Mesenchymal stem cell (in vitro differentiated cells and primary cell): ENCODE results near the gene NKAIN2.

Experiments used
- DNase-seq: peaks from one replicate; pipeline ENCODE4 v3.0.0-alpha.2; 2013
- H2AFZ ChIP-seq: one replicate; pipeline ENCODE4 v1.6.1; 2013; ENCODE audit warnings: low read depth, mild to moderate bottlenecking, control low read depth, inconsistent platforms, low read length, moderate library complexity
- H2AK5ac ChIP-seq: 2 replicates; pipeline ENCODE4 v1.6.1; 2013; ENCODE audit warnings: low read length, moderate library complexity, mild to moderate bottlenecking, inconsistent platforms; ENCODE audit not compliant: severe bottlenecking
- H2BK120ac ChIP-seq: one replicate; pipeline ENCODE4 v1.6.1; 2013; ENCODE audit warnings: low read depth, mild to moderate bottlenecking, inconsistent platforms, low read length, moderate library complexity
- H2BK12ac ChIP-seq, 2 experiments: one replicate each; pipeline ENCODE4 v1.6.1; 2013; ENCODE audit warnings: inconsistent platforms in 2 of 2, low read length in 2 of 2, mild to moderate bottlenecking in 2 of 2, moderate library complexity in 2 of 2, control low read depth in 1 of 2
- H2BK15ac ChIP-seq: one replicate; pipeline ENCODE4 v1.6.1; 2013; ENCODE audit warnings: mild to moderate bottlenecking, low read depth, inconsistent platforms; ENCODE audit not compliant: poor library complexity, severe bottlenecking
- H2BK5ac ChIP-seq: 2 replicates; pipeline ENCODE4 v1.6.1; 2013; ENCODE audit warnings: low read depth, mild to moderate bottlenecking, low read length, control low read depth, inconsistent platforms; ENCODE audit not compliant: poor library complexity, severe bottlenecking
- H3K14ac ChIP-seq, 2 experiments: one replicate each; pipeline ENCODE4 v1.6.1; 2013; ENCODE audit warnings: inconsistent platforms in 2 of 2, low read length in 2 of 2, control low read depth in 1 of 2, mild to moderate bottlenecking in 1 of 2, moderate library complexity in 1 of 2
- H3K18ac ChIP-seq, 2 experiments: one replicate each; pipeline ENCODE4 v1.6.1; 2013; ENCODE audit warnings: inconsistent platforms in 2 of 2, low read length in 2 of 2, control low read depth in 1 of 2, low read depth in 1 of 2, mild to moderate bottlenecking in 1 of 2
- H3K23ac ChIP-seq, 2 experiments: one replicate each; pipeline ENCODE4 v1.6.1; 2013; ENCODE audit warnings: inconsistent platforms in 2 of 2, low read length in 2 of 2, mild to moderate bottlenecking in 2 of 2, moderate library complexity in 2 of 2, control low read depth in 1 of 2
- H3K27ac ChIP-seq: 2 replicates; pipeline ENCODE4 v1.5.1; 2013; ENCODE audit warnings: mild to moderate bottlenecking, moderate library complexity, low read length, control low read depth, inconsistent platforms; ENCODE audit not compliant: poor library complexity, severe bottlenecking
- H3K27me3 ChIP-seq, 2 experiments: 2 replicates each; pipeline versions ENCODE4 v1.6.1 to v1.7.0; 2013; ENCODE audit warnings: low read length in 2 of 2, mild to moderate bottlenecking in 2 of 2, moderate library complexity in 2 of 2, control low read depth in 1 of 2, inconsistent platforms in 1 of 2; ENCODE audit not compliant: control insufficient read depth in 1 of 2, insufficient read depth in 1 of 2
- H3K36me3 ChIP-seq, 2 experiments: 2 replicates each; pipeline versions ENCODE4 v1.6.1 to v1.7.0; 2013; ENCODE audit warnings: low read length in 2 of 2, control low read depth in 1 of 2, inconsistent platforms in 1 of 2, low read depth in 1 of 2, mild to moderate bottlenecking in 1 of 2; ENCODE audit not compliant: insufficient read depth in 2 of 2, control insufficient read depth in 1 of 2
- H3K4ac ChIP-seq, 2 experiments: one replicate each; pipeline ENCODE4 v1.6.1; 2013; ENCODE audit warnings: inconsistent platforms in 2 of 2, low read length in 2 of 2, mild to moderate bottlenecking in 2 of 2, moderate library complexity in 2 of 2, control low read depth in 1 of 2, low read depth in 1 of 2
- H3K4me1 ChIP-seq: 2 replicates; pipeline ENCODE4 v1.6.1; 2013; ENCODE audit warnings: low read depth, low read length, control low read depth; ENCODE audit not compliant: control insufficient read depth, insufficient read depth
- H3K4me2 ChIP-seq: 2 replicates; pipeline ENCODE4 v1.6.1; 2013; ENCODE audit warnings: low read length, mild to moderate bottlenecking, inconsistent platforms; ENCODE audit not compliant: poor library complexity, severe bottlenecking
- H3K4me3 ChIP-seq, 2 experiments: 2 replicates each; pipeline versions ENCODE4 v1.5.1 to v1.7.0; 2013; ENCODE audit warnings: low read length in 2 of 2, mild to moderate bottlenecking in 2 of 2, control low read depth in 1 of 2, low read depth in 1 of 2; ENCODE audit not compliant: insufficient read depth in 1 of 2
- H3K79me1 ChIP-seq: replicated peaks from 2 replicates; pipeline ENCODE4 v1.6.1; 2013; ENCODE audit warnings: mild to moderate bottlenecking, control low read depth, low read length, inconsistent platforms; ENCODE audit not compliant: poor library complexity, severe bottlenecking
- H3K9ac ChIP-seq: 2 replicates; pipeline ENCODE4 v1.7.0; 2013; ENCODE audit warnings: mild to moderate bottlenecking, low read length, moderate library complexity
- H3K9me3 ChIP-seq: 2 replicates; pipeline ENCODE4 v1.7.0; 2013; ENCODE audit warnings: mild to moderate bottlenecking, low read length; ENCODE audit not compliant: control insufficient read depth
- H4K8ac ChIP-seq: one replicate; pipeline ENCODE4 v1.6.1; 2013; ENCODE audit warnings: inconsistent platforms, mild to moderate bottlenecking, low read length, moderate library complexity
- H4K91ac ChIP-seq: one replicate; pipeline ENCODE4 v1.6.1; 2013; ENCODE audit warnings: mild to moderate bottlenecking, low read length, inconsistent platforms
- WGBS: methylation state at CpG from one replicate; pipeline ENCODE4 v1.1.7; 2013; ENCODE audit warnings: mixed read lengths; 5-methylcytosine and 5-hydroxymethylcytosine counted together

NKAIN2 gene

GRCh38 chr6:124866040-124866439 lies 1062.4 kb downstream of the NKAIN2 start:
- Histone ChIP-seq H2AK5ac (no peak overlapping the region), H4K91ac (no peak overlapping the region), H4K8ac (no peak overlapping the region), H2BK15ac (no peak overlapping the region), H3K4me3 (no peak overlapping the region), H3K27me3 (peaks cover 0 to 7% of the 10 kb centered on the region in 2 experiments), H3K9me3 (no peaks in the 10 kb centered on the region), H2BK120ac (no peak overlapping the region), H3K23ac (no peak overlapping the region), H2BK5ac (no peak overlapping the region), H3K36me3 (no peaks in the 10 kb centered on the region), H2AFZ (no peak overlapping the region), H3K9ac (no peak overlapping the region), H3K18ac (no peak overlapping the region), H2BK12ac (no peak overlapping the region), H3K14ac (no peak overlapping the region), H3K79me1 (no peaks in the 10 kb centered on the region), H3K4me2 (no peak overlapping the region), H3K4me1 (no peaks in the 10 kb centered on the region), H3K4ac (no peak overlapping the region), H3K27ac (no peak overlapping the region)
- DNase-seq: no peak
- 96% methylated on average over 1 of the region's 1 CpG for WGBS

- no peak overlapping the region for H2BK12ac ChIP-seq
- H3K4ac ChIP-seq: no peak overlapping the region
- H3K4me2 ChIP-seq: no peak overlapping the region
- no peak overlapping the region for H3K27ac ChIP-seq
- DNase-seq: no peak
- WGBS: no CpG with 5 or more reads among the region's 1 CpG
- H3K27me3 ChIP-seq: peaks cover 0 to 7% of the 10 kb centered on the region in 2 experiments
- no peak overlapping the region for H2BK15ac ChIP-seq
- no peak overlapping the region for H4K8ac ChIP-seq
- no peak overlapping the region for H3K9ac ChIP-seq
- no peak overlapping the region for H2BK5ac ChIP-seq
- H3K4me1 ChIP-seq: no peaks in the 10 kb centered on the region
- H2BK120ac ChIP-seq: no peak overlapping the region
- H3K36me3 ChIP-seq: no peaks in the 10 kb centered on the region
- H3K9me3 ChIP-seq: no peaks in the 10 kb centered on the region
- H3K79me1 ChIP-seq: no peaks in the 10 kb centered on the region
- no peak overlapping the region for H3K14ac ChIP-seq
- no peak overlapping the region for H3K4me3 ChIP-seq
- no peak overlapping the region for H2AFZ ChIP-seq
- no peak overlapping the region for H2AK5ac ChIP-seq
- no peak overlapping the region for H4K91ac ChIP-seq
- H3K23ac ChIP-seq: no peak overlapping the region
- no peak overlapping the region for H3K18ac ChIP-seq
Observed at GRCh38 chr6:124867121-124867520, 1063.5 kb downstream of the NKAIN2 start.

GRCh38 chr6:124868481-124868880 lies 1064.8 kb downstream of the NKAIN2 start:
- Histone ChIP-seq H4K91ac (no peak overlapping the region), H2BK12ac (no peak overlapping the region), H3K18ac (no peak overlapping the region), H3K4ac (no peak overlapping the region), H2AFZ (no peak overlapping the region), H3K14ac (no peak overlapping the region), H3K4me3 (no peak overlapping the region), H2AK5ac (no peak overlapping the region), H3K9me3 (no peaks in the 10 kb centered on the region), H3K4me2 (no peak overlapping the region), H2BK120ac (no peak overlapping the region), H3K9ac (no peak overlapping the region), H3K4me1 (no peaks in the 10 kb centered on the region), H3K36me3 (no peaks in the 10 kb centered on the region), H3K79me1 (no peaks in the 10 kb centered on the region), H3K23ac (no peak overlapping the region), H3K27me3 (peaks cover 0 to 7% of the 10 kb centered on the region in 2 experiments), H2BK15ac (no peak overlapping the region), H4K8ac (no peak overlapping the region), H3K27ac (no peak overlapping the region), H2BK5ac (no peak overlapping the region)
- WGBS: 20% methylated on average over 1 of the region's 1 CpG
- DNase-seq: no peak

GRCh38 chr6:124869416-124869815 lies 1065.8 kb downstream of the NKAIN2 start:
- H3K27me3 ChIP-seq: peaks cover 0 to 7% of the 10 kb centered on the region in 2 experiments
- no peak overlapping the region for H3K4me2 ChIP-seq
- peak overlapping the region; percentile 53 for H3K9ac ChIP-seq
- no peak overlapping the region for H2AK5ac ChIP-seq
- H3K4me1 ChIP-seq: no peaks in the 10 kb centered on the region
- H2BK15ac ChIP-seq: no peak overlapping the region
- no peak for DNase-seq
- H3K36me3 ChIP-seq: no peaks in the 10 kb centered on the region
- no peak overlapping the region for H3K4me3 ChIP-seq
- no peaks in the 10 kb centered on the region for H3K9me3 ChIP-seq
- H3K79me1 ChIP-seq: no peaks in the 10 kb centered on the region
- H3K14ac ChIP-seq: no peak overlapping the region
- WGBS: 77% methylated on average over 2 of the region's 2 CpGs
- H2BK12ac ChIP-seq: no peak overlapping the region
- H3K4ac ChIP-seq: no peak overlapping the region
- H3K23ac ChIP-seq: no peak overlapping the region
- H3K18ac ChIP-seq: no peak overlapping the region
- no peak overlapping the region for H2BK5ac ChIP-seq
- no peak overlapping the region for H4K91ac ChIP-seq
- no peak overlapping the region for H2AFZ ChIP-seq
- H3K27ac ChIP-seq: no peak overlapping the region
- no peak overlapping the region for H4K8ac ChIP-seq
- no peak overlapping the region for H2BK120ac ChIP-seq
